HL-60/S4 treated with phorbol 12-myristate 13-acetate at 8.2 ng/mL for 4 days and 3 days (cell line): ENCODE results near the gene PCDHB15.
"Not testable (repeated sequence)": the region's sequence is repeated elsewhere in the genome, so short reads cannot be mapped to it uniquely, and the experiment has no call there.

Experiments used
- in situ Hi-C: fragments of 300-500 bp; cut with MboI; formaldehyde crosslinking; loops from 2 replicates; pipeline ENCODE4 v1.15.0; 2022; ENCODE audit warnings: low sequenced_read_pairs

Gene PCDHB15

DNA sequence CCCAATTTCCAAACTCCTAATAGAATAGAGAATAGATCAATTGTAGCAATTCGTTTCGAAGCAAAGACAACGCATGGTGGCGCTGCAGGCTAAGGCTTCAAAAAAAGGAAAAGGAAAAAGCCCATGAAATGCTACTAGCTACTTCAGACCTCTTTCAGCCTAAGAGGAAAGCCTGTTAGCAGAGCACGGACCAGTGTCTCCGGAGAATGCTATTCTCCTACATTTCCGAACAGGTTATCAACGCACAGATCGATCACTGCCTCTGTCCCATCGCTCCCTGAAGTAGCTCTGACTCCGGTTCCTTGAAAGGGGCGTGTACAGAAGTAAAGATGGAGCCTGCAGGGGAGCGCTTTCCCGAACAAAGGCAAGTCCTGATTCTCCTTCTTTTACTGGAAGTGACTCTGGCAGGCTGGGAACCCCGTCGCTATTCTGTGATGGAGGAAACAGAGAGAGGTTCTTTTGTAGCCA lies at the start of gene PCDHB15:
TSS of gene PCDHB15 (plus strand) at position 146 of the 468 bp plus-strand sequence. CDS start at position 330, 184 bp downstream.
- in situ Hi-C loops: no loop called here

- in situ Hi-C loops: no loop called here
Measured at GRCh38 chr5:141196363-141196762, 48.8 kb upstream of the PCDHB15 start.

DNA sequence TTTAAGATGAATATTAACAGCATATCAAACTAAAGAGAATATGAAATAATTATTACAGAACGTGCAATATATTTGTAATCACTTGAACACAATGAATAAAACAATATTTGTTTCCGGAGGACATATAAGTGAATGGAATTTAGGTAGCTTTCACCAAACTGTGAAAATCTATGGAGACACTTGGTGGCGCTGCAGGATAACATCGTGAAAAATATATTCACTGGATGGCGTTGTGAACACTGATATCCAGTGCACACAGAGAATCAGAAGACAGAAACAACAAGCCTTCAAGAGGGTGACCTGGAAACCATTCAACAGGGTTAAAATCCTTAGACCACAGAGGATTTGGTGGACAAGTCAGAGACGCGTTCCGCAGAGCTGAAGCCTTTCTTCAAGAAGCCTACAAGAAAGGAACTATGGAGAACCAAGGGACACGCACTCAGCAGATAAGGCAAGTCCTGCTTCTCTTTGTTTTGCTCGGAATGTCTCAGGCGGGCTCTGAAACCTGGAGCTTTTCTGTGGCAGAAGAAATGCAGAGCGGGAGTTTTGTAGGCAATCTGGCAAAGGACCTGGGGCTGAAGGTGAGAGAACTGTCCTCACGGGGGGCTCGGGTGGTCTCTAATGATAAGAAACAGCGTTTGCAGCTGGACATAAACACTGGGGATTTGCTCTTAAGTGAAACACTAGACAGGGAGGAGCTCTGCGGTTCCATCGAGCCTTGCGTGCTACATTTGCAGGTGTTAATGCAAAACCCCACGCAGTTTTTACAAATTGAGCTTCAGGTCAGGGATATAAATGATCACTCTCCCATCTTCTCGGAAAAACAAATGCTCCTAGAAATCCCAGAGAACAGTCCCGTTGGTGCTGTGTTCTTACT lies 45.6 kb upstream of the PCDHB15 start, which contains the start of gene PCDHB11:
TSS of gene PCDHB11 (plus strand) at position 269 of the 877 bp plus-strand sequence. CDS start at position 417, 148 bp downstream.
- in situ Hi-C loops: no loop called here

GRCh38 chr5:141201126-141201525 lies 44.1 kb upstream of the PCDHB15 start:
- in situ Hi-C loops: not testable (repeated sequence)

DNA sequence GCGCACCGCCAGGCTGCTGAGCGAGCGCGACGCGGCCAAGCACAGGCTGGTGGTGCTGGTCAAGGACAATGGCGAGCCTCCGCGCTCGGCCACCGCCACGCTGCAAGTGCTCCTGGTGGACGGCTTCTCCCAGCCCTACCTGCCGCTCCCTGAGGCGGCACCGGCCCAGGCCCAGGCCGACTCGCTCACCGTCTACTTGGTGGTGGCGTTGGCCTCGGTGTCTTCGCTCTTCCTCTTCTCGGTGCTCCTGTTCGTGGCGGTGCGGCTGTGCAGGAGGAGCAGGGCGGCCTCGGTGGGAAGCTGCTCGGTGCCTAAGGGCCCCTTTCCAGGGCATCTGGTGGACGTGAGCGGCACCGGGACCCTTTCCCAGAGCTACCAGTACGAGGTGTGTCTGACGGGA lies 43.5 kb upstream of the PCDHB15 start:
- in situ Hi-C loops: not testable (repeated sequence)

DNA sequence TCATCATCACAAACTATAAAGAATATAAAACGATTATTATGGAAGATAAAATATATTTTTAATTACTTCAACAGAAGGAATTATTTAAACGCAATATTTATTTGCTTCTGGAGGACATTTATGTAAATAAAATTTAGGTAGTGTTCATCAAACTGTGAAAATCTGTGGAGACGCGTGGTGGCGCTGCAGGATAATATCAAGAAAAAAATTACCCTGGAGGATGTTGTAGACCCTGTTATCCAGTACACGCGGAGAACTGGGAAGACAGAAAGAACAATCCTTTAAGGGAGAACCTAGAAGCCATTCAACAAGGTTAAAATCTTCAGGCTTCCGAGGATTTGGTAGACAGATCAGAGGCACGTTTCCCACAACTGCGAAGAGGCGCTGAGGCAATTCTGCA lies 36.7 kb upstream of the PCDHB15 start, which contains the start of gene PCDHB12:
TSS of gene PCDHB12 (plus strand) at position 242 of the 400 bp plus-strand sequence. CDS start 189 bp downstream, outside the sequence.
- in situ Hi-C loops: no loop called here

- in situ Hi-C loops: not testable (repeated sequence)
Measured at GRCh38 chr5:141210281-141210680, 34.9 kb upstream of the PCDHB15 start.

DNA sequence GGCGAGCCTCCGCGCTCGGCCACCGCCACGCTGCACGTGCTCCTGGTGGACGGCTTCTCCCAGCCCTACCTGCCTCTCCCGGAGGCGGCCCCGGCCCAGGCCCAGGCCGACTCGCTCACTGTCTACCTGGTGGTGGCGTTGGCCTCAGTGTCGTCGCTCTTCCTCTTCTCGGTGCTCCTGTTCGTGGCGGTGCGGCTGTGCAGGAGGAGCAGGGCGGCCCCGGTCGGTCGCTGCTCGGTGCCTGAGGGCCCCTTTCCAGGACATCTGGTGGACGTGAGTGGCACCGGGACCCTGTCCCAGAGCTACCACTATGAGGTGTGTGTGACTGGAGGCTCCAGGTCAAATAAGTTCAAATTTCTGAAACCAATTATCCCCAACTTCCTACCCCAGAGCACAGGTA lies 34.3 kb upstream of the PCDHB15 start:
- in situ Hi-C loops: not testable (repeated sequence)

GRCh38 chr5:141213656-141214339 lies 31.4 kb upstream of the PCDHB15 start, which contains the start of gene PCDHB13:
Gene PCDHB13 (plus strand): TSS chr5:141213919. CDS start chr5:141214124, 205 bp downstream.
- in situ Hi-C loops: not testable (repeated sequence)

- in situ Hi-C loops: not testable (repeated sequence)
Measured at GRCh38 chr5:141214583-141214982, 30.6 kb upstream of the PCDHB15 start.

DNA sequence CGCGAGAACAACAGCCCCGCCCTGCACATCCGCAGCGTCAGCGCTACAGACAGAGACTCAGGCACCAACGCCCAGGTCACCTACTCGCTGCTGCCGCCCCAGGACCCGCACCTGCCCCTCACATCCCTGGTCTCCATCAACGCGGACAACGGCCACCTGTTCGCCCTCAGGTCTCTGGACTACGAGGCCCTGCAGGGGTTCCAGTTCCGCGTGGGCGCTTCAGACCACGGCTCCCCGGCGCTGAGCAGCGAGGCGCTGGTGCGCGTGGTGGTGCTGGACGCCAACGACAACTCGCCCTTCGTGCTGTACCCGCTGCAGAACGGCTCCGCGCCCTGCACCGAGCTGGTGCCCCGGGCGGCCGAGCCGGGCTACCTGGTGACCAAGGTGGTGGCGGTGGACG lies 29.7 kb upstream of the PCDHB15 start:
- in situ Hi-C loops: not testable (repeated sequence)

DNA sequence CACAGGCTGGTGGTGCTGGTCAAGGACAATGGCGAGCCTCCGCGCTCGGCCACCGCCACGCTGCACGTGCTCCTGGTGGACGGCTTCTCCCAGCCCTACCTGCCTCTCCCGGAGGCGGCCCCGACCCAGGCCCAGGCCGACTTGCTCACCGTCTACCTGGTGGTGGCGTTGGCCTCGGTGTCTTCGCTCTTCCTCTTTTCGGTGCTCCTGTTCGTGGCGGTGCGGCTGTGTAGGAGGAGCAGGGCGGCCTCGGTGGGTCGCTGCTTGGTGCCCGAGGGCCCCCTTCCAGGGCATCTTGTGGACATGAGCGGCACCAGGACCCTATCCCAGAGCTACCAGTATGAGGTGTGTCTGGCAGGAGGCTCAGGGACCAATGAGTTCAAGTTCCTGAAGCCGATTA lies 29.2 kb upstream of the PCDHB15 start:
- in situ Hi-C loops: not testable (repeated sequence)

DNA sequence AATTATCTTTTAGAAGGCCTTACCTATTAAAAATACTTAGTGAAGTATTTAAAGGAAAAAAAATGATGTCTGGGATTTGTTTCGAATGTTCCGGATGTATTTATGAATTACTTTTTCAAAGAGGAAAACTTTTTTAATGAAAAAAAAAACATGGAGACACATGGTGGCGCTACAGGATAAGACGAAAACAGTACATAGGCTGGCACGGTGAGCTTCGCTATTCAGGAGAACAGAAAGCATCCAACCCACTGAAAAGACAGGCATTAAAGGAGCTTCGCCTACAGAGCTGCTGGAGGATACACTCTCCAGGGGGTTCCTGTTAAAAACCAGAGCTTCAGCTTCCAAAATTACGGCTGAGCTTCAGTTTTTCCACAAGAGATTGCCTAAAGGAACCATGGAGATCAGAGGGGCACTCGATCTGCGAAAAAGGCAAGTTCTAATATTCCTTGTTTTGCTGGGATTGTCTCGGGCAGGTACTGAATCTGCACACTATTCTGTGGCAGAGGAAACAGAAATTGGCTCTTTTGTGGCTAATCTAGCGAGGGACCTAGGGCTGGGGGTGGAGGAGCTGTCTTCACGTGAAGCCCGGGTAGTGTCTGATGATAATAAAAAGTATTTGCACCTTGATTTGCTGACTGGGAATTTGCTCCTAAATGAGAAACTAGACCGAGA lies 21.9 kb upstream of the PCDHB15 start, which contains the start of gene PCDHB14:
TSS of gene PCDHB14 (plus strand) at position 232 of the 672 bp plus-strand sequence. CDS start at position 395, 163 bp downstream.
- in situ Hi-C loops: no loop called here

GRCh38 chr5:141224844-141225243 lies 20.4 kb upstream of the PCDHB15 start:
- in situ Hi-C loops: not testable (repeated sequence)

- in situ Hi-C loops: not testable (repeated sequence)
Measured at GRCh38 chr5:141225421-141225820, 19.8 kb upstream of the PCDHB15 start.

DNA sequence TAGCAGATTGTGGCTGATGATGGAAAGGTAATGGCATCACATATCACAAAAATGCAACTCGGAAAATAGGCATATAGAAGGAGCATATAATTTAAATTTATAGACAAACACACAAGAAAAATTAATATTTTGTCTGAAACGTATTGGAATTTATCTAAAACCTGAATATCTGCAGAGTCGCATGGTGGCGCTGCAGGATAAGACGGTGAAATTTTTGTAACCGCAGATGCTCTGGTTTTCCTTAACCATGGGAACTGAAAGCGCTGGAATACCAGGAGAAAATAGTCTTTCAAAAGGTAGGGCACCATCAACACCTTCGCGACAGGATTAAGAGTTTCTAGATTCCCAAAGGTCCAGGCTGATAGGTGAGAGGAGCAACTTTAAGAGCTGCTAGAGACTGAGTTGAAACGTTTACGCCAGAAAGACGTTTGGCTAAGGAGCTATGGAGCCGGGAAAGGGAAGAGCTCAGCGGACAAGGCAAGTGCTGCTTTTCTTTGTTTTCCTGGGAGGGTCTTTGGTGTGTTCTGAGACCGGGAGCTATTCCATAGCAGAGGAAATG lies 11.0 kb upstream of the PCDHB15 start:
- in situ Hi-C loops: no loop called here

DNA sequence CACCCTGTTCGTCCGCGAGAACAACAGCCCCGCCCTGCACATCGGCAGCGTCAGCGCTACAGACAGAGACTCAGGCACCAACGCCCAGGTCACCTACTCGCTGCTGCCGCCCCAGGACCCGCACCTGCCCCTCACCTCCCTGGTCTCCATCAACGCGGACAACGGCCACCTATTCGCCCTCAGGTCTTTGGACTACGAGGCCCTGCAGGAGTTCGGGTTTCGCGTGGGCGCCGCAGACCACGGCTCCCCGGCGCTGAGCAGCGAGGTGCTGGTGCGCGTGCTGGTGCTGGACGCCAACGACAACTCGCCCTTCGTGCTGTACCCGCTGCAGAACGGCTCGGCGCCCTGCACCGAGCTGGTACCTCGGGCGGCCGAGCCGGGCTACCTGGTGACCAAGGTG lies 9.3 kb upstream of the PCDHB15 start:
- in situ Hi-C loops: not testable (repeated sequence)

- in situ Hi-C loops: no loop called here
Measured at GRCh38 chr5:141236516-141237313, 8.5 kb upstream of the PCDHB15 start.

DNA sequence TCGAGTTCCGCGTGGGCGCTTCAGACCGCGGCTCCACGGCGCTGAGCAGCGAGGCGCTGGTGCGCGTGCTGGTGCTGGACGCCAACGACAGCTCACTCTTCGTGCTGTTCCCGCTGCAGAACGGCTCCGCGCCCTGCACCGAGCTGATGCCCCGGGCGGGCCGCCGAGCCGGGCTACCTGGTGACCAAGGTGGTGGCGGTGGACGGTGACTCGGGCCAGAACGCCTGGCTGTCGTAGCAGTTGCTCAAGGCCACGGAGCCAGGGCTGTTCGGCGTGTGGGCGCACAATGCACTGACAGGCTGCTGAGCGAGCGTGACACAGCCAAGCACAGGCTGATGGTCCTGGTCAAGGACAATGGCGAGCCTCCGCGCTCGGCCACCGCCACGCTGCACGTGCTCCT lies 3.7 kb upstream of the PCDHB15 start:
- in situ Hi-C loops: no loop called here

DNA sequence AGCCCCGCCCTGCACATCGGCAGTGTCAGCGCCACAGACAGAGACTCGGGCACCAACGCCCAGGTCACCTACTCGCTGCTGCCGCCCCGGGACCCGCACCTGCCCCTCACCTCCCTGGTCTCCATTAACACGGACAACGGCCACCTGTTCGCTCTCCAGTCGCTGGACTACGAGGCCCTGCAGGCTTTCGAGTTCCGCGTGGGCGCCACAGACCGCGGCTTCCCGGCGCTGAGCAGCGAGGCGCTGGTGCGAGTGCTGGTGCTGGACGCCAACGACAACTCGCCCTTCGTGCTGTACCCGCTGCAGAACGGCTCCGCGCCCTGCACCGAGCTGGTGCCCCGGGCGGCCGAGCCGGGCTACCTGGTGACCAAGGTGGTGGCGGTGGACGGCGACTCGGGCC lies 1.8 kb downstream of the PCDHB15 start:
- in situ Hi-C loops: not testable (repeated sequence)
